CD4-positive, alpha-beta T cell (primary cell): ENCODE results near the gene RAMAC. TPM values are rescaled to one million over a fixed set of nuclear protein-coding genes. Genes with fewer than 3 reads are reported as not detected.
"Not testable (repeated sequence)": the region's sequence is repeated elsewhere in the genome, so short reads cannot be mapped to it uniquely, and the experiment has no call there.

Experiments
- ATAC-seq: fragments of 200-7000 bp; cut with Tn5 transposase; one replicate; pipeline ENCODE4 v1.10.0; 2022; ENCODE audit warnings: mild to moderate bottlenecking; ENCODE audit not compliant: poor library complexity
- CTCF ChIA-PET: fragments of 350-600 bp; sonication (Branson Sonifier 250); formaldehyde crosslinking; loops from one replicate; lab custom pipeline; 2021; ENCODE audit warnings: antibody characterized with exemption, inconsistent platforms; lab: Charles Lee
- POLR2A ChIA-PET: fragments of 350-600 bp; sonication (Branson Sonifier 250); formaldehyde crosslinking; loops from one replicate; lab custom pipeline; 2021; ENCODE audit warnings: antibody characterized with exemption, inconsistent platforms; lab: Charles Lee
- DNase-seq, 14 experiments: peaks; one replicate each; pipeline ENCODE4 v3.0.0-alpha.2; 2013 to 2020; ENCODE audit warnings: mixed read lengths in 2 of 14
- H3K27ac ChIP-seq, 2 donors: one replicate each; pipeline versions ENCODE4 v1.5.1 to v1.7.0; 2013; ENCODE audit warnings: low read length in 2 of 2, low read depth in 1 of 2, mild to moderate bottlenecking in 1 of 2
- H3K27me3 ChIP-seq, 2 experiments: 1 replicate in 1 of 2; 2 replicates in 1 of 2; pipeline versions ENCODE4 v1.6.1 to v1.7.0; 2013; ENCODE audit warnings: low read length in 2 of 2, control low read depth in 1 of 2, mild to moderate bottlenecking in 1 of 2, moderate library complexity in 1 of 2; ENCODE audit not compliant: insufficient read depth in 2 of 2, control insufficient read depth in 1 of 2
- H3K36me3 ChIP-seq: one replicate; pipeline ENCODE4 v1.6.1; 2013; ENCODE audit warnings: low read length, control low read depth; ENCODE audit not compliant: insufficient read depth
- H3K4me1 ChIP-seq: one replicate; pipeline ENCODE4 v1.6.1; 2013; ENCODE audit warnings: low read length, control low read depth; ENCODE audit not compliant: insufficient read depth
- H3K4me3 ChIP-seq: one replicate; pipeline ENCODE4 v1.5.1; 2013; ENCODE audit warnings: mild to moderate bottlenecking, low read length, moderate library complexity
- H3K9me3 ChIP-seq, 2 experiments: 1 replicate in 1 of 2; 2 replicates in 1 of 2; pipeline versions ENCODE4 v1.6.1 to v1.7.0; 2013; ENCODE audit warnings: low read length in 2 of 2, mild to moderate bottlenecking in 2 of 2, control low read depth in 1 of 2, moderate library complexity in 1 of 2; ENCODE audit not compliant: control insufficient read depth in 1 of 2, insufficient read depth in 1 of 2
- H3K27ac Mint-ChIP-seq: one replicate; pipeline ENCODE4 v1.8.0; 2020; ENCODE audit warnings: mixed read lengths
- H3K27me3 Mint-ChIP-seq: one replicate; pipeline ENCODE4 v1.8.0; 2021; ENCODE audit warnings: mixed read lengths
- H3K36me3 Mint-ChIP-seq: one replicate; pipeline ENCODE4 v1.8.0; 2021; ENCODE audit warnings: low read depth, mixed read lengths
- H3K4me1 Mint-ChIP-seq: one replicate; pipeline ENCODE4 v1.8.0; 2021; ENCODE audit warnings: low read depth, mixed read lengths
- H3K4me3 Mint-ChIP-seq: one replicate; pipeline ENCODE4 v1.8.0; 2020; ENCODE audit warnings: mild to moderate bottlenecking, mixed read lengths
- H3K9me3 Mint-ChIP-seq: one replicate; pipeline ENCODE4 v1.8.0; 2020; ENCODE audit warnings: mixed read lengths
- intact Hi-C, 2 experiments: fragments of 100-400 bp; cut with DNase I in 1 of 2; cut with micrococcal nuclease in 1 of 2; formaldehyde crosslinking; loops; one replicate each; pipeline versions ENCODE4 v1.15.1 to v1.9.0; 2023 to 2025; cut with DNase I, micrococcal nuclease
- polyA plus RNA-seq, 2 donors: library from polyadenylated mRNA; unstranded; fragments of 120-200 nt; gene quantifications; one replicate each; pipeline ENCODE4 v1.2.1, GENCODE V29; 2013
- total RNA-seq, 174 experiments: library from RNA in 2 of 174; stranded (reverse) in 2 of 174; gene quantifications; one replicate each; pipeline ENCODE4 v1.2.3 and lab custom pipeline; 2021 to 2026
- TF ChIP-seq, protein P1 (sequence below): fragments of 200-600 bp; IDR thresholded peaks from one replicate; pipeline ENCODE4 v1.8.0; 2022; ENCODE audit warnings: antibody characterized with exemption, mild to moderate bottlenecking

Gene RAMAC
- 10 to 100 TPM; 25.5 to 26.5 TPM for total RNA-seq
- polyA plus RNA-seq (2013, experiment 1 of 2): 17.1 TPM
- polyA plus RNA-seq (2013, experiment 2 of 2): 15.9 TPM
- total RNA-seq (lab: John Stamatoyannopoulos, UW): 5.9 to 27.0 (median 17.2) reads per million in 172 experiments

DNA sequence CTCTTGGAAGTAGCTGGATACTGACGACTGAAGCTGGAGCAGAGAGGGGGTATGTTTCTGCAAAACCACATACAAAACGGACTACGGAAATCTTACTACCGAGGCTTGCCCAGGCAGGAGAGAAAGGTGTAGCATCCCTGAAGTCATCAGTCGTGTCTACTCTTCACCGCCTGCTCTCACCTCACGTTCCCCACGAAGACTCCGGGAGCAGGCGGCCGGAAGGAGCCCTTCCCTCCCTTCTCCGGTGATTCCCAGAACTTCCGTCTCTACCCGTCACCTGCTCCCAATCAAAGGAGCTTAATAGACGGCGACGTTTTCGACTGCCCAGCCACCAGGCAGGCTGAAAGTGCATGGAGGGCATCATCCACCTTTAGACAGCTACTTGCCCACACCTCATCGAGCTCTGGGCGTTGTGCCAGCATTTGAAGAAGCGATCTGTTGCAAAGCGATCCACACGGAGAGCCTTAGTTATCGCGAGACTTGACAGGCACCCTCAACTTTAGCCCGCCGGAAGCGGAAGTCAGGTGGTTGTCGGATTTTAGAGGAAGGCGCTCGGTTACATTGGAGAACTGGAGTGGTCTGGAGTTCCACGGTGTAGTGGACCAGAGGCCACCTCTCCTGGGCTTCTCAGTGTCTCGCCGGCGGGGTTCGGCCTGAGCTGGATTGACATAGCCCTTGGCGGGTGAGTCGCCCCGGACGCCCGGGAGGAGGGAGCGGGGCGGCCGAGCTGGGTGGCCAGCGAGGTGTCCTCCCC is at the start of gene RAMAC:
Gene RAMAC, plus strand, starts transcription at position 523 of the 754 bp plus-strand sequence. CDS start 2,809 bp downstream, outside the sequence.
- peak within 1 kb of the TSS; percentile 94 for H3K4me3 ChIP-seq
- Mint-ChIP-seq H3K9me3 (no peaks in the 10 kb centered on the region), H3K4me3 (peak within 1 kb of the TSS; percentile 97), H3K27ac (peak within 1 kb of the TSS; percentile 87), H3K4me1 (peaks cover 27% of the 10 kb centered on the region), H3K36me3 (peaks cover 45% of the 10 kb centered on the region), H3K27me3 (no peaks in the 10 kb centered on the region)
- peaks cover 18% of the 10 kb centered on the region for H3K4me1 ChIP-seq
- ATAC-seq (peak; percentile 92), DNase-seq (peak; percentile 84 to 98 (median 92))
- POLR2A ChIA-PET: interaction anchor here (0.8 to 2.6 kb wide), 11 partner anchors 10 to 455 kb away, joined by 3 to 20 read pairs (median 7); partner anchors contain the start of genes BTBD1, RPS17 and WHAMM
- TF ChIP-seq, protein P1, sequence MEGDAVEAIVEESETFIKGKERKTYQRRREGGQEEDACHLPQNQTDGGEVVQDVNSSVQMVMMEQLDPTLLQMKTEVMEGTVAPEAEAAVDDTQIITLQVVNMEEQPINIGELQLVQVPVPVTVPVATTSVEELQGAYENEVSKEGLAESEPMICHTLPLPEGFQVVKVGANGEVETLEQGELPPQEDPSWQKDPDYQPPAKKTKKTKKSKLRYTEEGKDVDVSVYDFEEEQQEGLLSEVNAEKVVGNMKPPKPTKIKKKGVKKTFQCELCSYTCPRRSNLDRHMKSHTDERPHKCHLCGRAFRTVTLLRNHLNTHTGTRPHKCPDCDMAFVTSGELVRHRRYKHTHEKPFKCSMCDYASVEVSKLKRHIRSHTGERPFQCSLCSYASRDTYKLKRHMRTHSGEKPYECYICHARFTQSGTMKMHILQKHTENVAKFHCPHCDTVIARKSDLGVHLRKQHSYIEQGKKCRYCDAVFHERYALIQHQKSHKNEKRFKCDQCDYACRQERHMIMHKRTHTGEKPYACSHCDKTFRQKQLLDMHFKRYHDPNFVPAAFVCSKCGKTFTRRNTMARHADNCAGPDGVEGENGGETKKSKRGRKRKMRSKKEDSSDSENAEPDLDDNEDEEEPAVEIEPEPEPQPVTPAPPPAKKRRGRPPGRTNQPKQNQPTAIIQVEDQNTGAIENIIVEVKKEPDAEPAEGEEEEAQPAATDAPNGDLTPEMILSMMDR: no peak
- H3K27ac ChIP-seq: peak within 1 kb of the TSS; percentile 54 to 65
- CTCF ChIA-PET: interaction anchor here (0.9 to 3.5 kb wide), 6 partner anchors 14 to 455 kb away, joined by 3 to 22 read pairs (median 3); partner anchors contain the start of genes C15orf40 and RPS17
- peaks cover 17% of the 10 kb centered on the region for H3K36me3 ChIP-seq
- no peaks in the 10 kb centered on the region for H3K9me3 ChIP-seq
- no peaks in the 10 kb centered on the region for H3K27me3 ChIP-seq
- intact Hi-C loops: loop anchor here (1.0 to 10.0 kb wide), 8 partner anchors 25 to 446 kb away; partner anchors contain the start of genes RPS17 (in 2 of the 2), BTBD1 (in 1 of the 2), C15orf40 (in 1 of the 2) and WHAMM (in 1 of the 2)

DNA sequence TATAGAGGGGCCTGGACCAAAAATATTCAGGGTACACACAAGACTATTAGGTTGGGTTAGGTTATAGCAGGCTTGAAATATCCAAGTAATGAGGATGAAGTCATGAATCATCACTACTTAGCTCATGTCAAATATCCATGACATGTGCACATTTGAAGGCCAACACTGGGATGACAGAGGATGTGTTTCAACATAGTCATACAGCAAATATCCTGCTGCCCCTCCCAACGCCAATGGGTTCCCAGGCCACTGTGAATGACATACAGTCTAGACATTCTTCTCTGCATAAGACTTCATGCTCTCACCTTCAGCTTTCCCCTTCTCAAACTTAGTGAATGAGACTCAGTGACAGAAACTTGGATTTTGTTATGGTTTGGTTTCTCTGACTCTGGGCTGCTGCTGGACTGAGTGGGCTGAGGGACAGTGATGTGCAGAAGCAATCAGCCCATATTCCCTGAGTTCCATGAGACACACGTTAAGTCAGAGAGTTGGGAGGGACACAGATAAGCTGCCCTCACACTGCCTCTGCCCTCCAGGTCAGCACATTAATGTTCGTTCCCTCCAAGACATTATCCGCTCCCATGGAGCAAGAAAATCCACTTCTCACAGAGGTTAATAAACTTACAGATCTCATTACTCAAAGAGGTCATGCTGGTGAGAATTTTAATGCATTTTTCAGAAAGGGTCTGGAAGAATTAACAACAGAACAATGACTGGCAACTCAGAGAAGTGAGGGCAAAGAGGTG is 48.9 kb upstream of the RAMAC start:
- CTCF ChIA-PET: interaction anchor here (0.7 kb wide), 1 partner anchor 130 kb away, joined by 3 read pairs; no protein-coding TSS in a partner anchor

DNA sequence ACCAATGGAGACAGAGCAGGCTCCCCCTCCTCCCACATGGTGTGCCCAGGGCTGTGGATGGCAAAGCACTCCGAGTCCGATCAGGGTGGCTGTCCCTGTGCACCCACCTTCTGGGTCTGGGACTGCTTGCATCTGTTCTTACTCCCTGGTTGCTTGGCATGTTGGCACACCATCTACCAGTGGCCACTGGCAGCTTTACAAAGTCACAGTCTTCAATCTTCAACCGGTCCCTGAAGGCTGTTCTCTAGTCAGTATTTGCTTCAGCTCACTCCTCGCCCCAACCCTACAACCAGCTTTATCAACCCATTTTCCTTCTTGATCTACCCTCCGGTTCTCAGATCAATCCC is 48.3 kb upstream of the RAMAC start:
- Mint-ChIP-seq H3K4me1 (no peaks in the 10 kb centered on the region), H3K9me3 (no peaks in the 10 kb centered on the region), H3K27me3 (peaks cover 21% of the 10 kb centered on the region), H3K27ac (no peak overlapping the region), H3K4me3 (no peak overlapping the region), H3K36me3 (no peaks in the 10 kb centered on the region)
- ATAC-seq (no peak), DNase-seq (no peak)
- Histone ChIP-seq H3K9me3 (no peaks in the 10 kb centered on the region), H3K27me3 (no peaks in the 10 kb centered on the region), H3K36me3 (no peaks in the 10 kb centered on the region), H3K4me3 (no peak overlapping the region), H3K4me1 (no peaks in the 10 kb centered on the region), H3K27ac (no peak overlapping the region)
- intact Hi-C loops: no loop called here
- TF ChIP-seq, protein P1: no peak
- CTCF ChIA-PET: no interaction called here
- POLR2A ChIA-PET: no interaction called here

More for the DNA sequence above, 48.9 kb upstream of the RAMAC start:
- Histone ChIP-seq H3K27me3 (no peaks in the 10 kb centered on the region), H3K4me3 (no peak overlapping the region), H3K36me3 (no peaks in the 10 kb centered on the region), H3K4me1 (no peaks in the 10 kb centered on the region), H3K27ac (no peak overlapping the region), H3K9me3 (no peaks in the 10 kb centered on the region)
- H3K4me3 Mint-ChIP-seq: no peak overlapping the region
- DNase-seq (no peak), ATAC-seq (no peak)
- intact Hi-C loops: no loop called here
- no peak overlapping the region for H3K27ac Mint-ChIP-seq
- TF ChIP-seq, protein P1: no peak
- no peaks in the 10 kb centered on the region for H3K9me3 Mint-ChIP-seq
- no peaks in the 10 kb centered on the region for H3K4me1 Mint-ChIP-seq
- peaks cover 21% of the 10 kb centered on the region for H3K27me3 Mint-ChIP-seq
- no peaks in the 10 kb centered on the region for H3K36me3 Mint-ChIP-seq
- POLR2A ChIA-PET: no interaction called here

DNA sequence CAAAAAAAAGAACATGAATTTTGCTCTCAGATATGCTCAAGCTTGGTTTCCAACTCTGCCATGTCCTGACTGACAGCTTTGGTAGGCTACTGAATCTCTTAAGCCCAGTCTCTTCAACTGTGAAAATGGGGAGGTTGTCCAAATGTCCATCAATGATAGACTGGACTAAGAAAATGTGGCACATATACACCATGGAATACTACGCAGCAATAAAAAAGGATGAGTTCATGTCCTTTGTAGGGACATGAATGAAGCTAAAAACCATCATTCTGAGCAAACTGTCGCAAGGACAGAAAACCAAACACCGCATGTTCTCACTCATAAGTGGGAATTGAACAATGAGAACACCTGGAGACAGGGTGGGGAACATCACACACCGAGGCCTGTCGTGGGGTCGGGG is 46.3 kb upstream of the RAMAC start:
- H3K27me3 Mint-ChIP-seq: peaks cover 21% of the 10 kb centered on the region
- DNase-seq, H3K36me3 Mint-ChIP-seq, H3K4me1 Mint-ChIP-seq, H3K36me3 ChIP-seq, intact Hi-C loops, H3K4me3 Mint-ChIP-seq, POLR2A ChIA-PET, H3K27ac Mint-ChIP-seq, ATAC-seq, H3K9me3 ChIP-seq, CTCF ChIA-PET, H3K27me3 ChIP-seq, H3K9me3 Mint-ChIP-seq, H3K27ac ChIP-seq, H3K4me3 ChIP-seq, H3K4me1 ChIP-seq: not testable (repeated sequence)
